A549 treated with ZK216348 at 1 μM for 4 hours (cell line): ENCODE measurements around the gene CCPG1. TPM values are rescaled to one million over a fixed set of nuclear protein-coding genes. Genes with fewer than 3 reads are reported as not detected.

ENCODE experiments used
- total RNA-seq: library from RNA; stranded (reverse); fragments of 200-300 nt; extraction: Qiagen RNA extraction; gene quantifications from 5 replicates; pipeline ENCODE4 v1.2.3, GENCODE V29; 2022; ENCODE audit warnings: low read depth

Gene CCPG1, protein sequence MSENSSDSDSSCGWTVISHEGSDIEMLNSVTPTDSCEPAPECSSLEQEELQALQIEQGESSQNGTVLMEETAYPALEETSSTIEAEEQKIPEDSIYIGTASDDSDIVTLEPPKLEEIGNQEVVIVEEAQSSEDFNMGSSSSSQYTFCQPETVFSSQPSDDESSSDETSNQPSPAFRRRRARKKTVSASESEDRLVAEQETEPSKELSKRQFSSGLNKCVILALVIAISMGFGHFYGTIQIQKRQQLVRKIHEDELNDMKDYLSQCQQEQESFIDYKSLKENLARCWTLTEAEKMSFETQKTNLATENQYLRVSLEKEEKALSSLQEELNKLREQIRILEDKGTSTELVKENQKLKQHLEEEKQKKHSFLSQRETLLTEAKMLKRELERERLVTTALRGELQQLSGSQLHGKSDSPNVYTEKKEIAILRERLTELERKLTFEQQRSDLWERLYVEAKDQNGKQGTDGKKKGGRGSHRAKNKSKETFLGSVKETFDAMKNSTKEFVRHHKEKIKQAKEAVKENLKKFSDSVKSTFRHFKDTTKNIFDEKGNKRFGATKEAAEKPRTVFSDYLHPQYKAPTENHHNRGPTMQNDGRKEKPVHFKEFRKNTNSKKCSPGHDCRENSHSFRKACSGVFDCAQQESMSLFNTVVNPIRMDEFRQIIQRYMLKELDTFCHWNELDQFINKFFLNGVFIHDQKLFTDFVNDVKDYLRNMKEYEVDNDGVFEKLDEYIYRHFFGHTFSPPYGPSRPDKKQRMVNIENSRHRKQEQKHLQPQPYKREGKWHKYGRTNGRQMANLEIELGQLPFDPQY
- total RNA-seq: 26.7 to 41.0 TPM (median 36.6 TPM) in 5 replicates

GRCh38 chr15:55408012-55408928 lies at the start of gene CCPG1, which contains the start of gene PIERCE2:
Gene CCPG1 (minus strand): TSS chr15:55408359. CDS start chr15:55389424, 18,935 bp downstream.
Gene PIERCE2 (plus strand): TSS chr15:55408495. CDS start chr15:55408769, 274 bp downstream.

DNA sequence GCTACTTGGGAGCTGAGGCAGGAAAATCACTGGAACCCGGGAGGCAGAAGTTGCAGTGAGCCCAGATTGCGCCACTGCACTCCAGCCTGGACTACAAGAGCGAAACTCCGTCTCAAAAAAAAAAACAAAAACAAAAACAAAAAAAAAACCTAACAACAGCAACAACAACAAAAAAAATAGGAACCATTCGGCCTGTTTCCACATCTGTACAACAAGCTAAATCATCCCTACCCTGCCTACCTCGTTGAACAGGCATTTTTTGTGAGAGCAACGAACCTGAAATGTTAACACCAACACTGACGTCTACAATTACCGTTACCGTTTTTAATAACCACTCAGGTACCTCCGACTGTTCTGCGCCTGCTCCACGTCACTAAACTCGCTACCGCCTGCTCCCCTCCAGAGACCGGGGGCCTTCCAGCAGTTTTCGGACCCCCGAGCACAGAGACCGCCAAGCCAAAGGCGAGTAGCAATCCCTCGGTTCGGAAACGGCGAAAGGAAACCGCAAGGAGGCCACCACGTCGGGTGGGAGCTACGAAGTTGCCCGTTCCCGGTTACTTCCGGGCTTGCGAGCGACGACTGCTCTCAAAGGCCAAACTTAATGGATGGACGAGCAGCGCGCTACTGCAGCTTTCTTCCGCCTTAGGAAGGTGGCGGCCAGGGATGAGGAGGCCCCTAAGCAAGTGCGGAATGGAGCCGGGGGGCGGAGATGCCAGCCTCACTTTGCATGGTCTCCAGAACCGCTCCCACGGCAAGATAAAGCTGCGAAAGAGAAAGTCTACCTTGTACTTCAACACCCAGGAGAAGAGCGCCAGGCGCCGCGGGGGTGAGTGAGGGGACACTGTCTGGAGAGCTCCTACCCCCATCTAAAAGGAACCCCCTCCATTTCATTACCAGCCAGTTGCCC lies 89.3 kb downstream of the CCPG1 start, which contains the start of the genes PIGB and PIGBOS1:
PIGB (plus strand) TSS at position 635 of the 907 bp plus-strand sequence; CDS start at position 664, 29 bp downstream.
PIGBOS1 (minus strand) TSS at position 536 of the 907 bp plus-strand sequence. CDS start 1,331 bp downstream, outside the sequence.

Other genes with a start within 250 kb of the CCPG1 start
- 70.2 to 143 TPM (median 90.0 TPM) in 5 replicates for gene RSL24D1, start 211.4 kb downstream of the CCPG1 start, total RNA-seq
- 8.5 to 16.7 TPM (median 11.4 TPM) in 5 replicates for gene RAB27A, start 118.5 kb downstream of the CCPG1 start, total RNA-seq
- gene PIGBOS1, start 89.2 kb downstream of the CCPG1 start, total RNA-seq: 14.7 to 34.7 TPM (median 25.2 TPM) in 5 replicates
- 9.4 to 14.5 TPM (median 13.1 TPM) in 5 replicates for gene PIGB, start 89.1 kb downstream of the CCPG1 start, total RNA-seq
- gene PIERCE2, start 136 bp upstream of the CCPG1 start, total RNA-seq: 1.9 to 5.6 TPM (median 3.7 TPM) in 5 replicates
- 4.6 to 9.5 TPM (median 6.8 TPM) in 5 replicates for gene DNAAF4, start 99.9 kb upstream of the CCPG1 start, total RNA-seq
- 4.8 to 9.6 TPM (median 7.9 TPM) in 5 replicates for gene PYGO1, start 180.0 kb upstream of the CCPG1 start, total RNA-seq